HG03066 (cell line): ENCODE results near the gene KCNAB1.
"Not testable (repeated sequence)": the region's sequence is repeated elsewhere in the genome, so short reads cannot be mapped to it uniquely, and the experiment has no call there.

Experiments
- ATAC-seq: cut with Tn5 transposase; IDR thresholded peaks from one replicate; pipeline ENCODE4 v1.9.1; 2021; ENCODE audit warnings: low read depth; ENCODE audit not compliant: unreplicated experiment

KCNAB1 gene

DNA sequence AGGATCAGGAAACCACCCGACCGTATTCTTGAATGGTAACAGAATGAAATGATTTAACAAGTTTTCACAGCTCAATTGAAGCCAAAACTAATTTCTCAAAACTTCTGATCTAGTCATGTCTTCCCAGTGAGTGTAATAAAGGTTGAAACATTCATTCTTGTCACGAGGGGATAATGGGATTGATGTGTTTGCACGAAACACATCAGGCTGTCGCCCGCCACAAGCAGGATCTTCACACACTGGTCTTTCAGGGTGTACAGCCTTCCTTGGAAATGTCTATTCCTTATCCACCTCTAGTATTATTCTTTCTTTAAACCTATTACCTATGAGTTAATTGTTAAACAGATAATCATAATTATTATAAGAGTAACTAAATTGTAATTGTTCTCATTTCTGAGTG, 94.3 kb downstream of the KCNAB1 start:
- no peak for ATAC-seq

DNA sequence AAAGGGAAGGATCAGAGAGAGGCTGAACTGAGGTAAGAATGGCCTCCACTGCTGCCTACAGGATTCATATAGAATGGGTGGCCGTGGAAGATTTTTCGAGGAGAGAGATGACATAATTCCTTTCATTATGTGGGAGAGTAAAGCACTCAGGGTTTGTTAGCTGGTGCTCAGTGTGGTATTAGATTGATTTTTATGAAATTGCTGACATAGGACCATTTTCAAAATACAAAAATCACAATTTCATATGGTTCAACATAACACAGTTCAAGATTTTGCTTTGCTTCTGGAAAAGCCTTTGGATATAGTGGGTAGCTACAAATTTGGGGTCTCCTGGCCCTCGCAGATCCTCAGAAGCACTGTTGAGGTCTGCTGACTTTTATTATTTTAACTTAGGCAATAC, 95.4 kb downstream of the KCNAB1 start:
- no peak for ATAC-seq

DNA sequence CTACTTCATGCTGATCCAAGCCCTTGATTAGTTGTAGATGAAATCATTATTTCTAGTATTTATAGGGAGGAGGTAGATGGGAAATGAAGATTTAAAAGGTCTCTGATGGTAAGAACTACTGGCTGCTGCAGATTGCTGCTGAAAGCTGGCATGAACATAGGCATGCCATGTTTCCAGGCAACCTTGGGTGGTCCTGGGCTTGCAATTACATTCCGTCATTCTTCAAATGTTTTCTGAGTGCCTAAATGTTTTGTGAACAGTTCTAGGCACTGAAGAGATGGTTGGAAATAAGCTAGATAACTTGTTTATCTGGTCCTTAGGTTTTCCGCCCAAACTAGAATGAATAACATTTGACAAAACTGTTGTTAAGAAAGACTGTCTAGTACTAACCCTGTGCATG, 95.8 kb downstream of the KCNAB1 start:
- ATAC-seq = no peak

DNA sequence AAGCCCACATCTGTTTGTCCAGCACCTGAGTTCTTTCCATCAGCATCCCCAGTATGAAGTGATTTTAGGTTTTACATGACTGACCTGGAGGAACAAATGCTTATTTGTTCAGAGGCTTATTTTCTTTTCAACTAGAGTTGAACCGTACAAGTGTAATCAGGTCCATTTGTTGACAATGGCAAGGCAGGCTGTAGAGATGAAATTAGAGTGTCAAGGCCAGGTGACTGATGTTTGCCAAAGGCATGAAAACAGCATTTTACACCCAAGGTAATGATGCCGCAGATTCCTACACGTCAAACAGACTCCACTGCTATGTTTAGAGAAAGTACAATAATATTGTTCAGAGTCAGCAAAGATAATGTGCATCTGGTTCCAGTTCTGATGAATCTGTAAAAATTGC, 96.5 kb downstream of the KCNAB1 start:
- ATAC-seq = no peak

DNA sequence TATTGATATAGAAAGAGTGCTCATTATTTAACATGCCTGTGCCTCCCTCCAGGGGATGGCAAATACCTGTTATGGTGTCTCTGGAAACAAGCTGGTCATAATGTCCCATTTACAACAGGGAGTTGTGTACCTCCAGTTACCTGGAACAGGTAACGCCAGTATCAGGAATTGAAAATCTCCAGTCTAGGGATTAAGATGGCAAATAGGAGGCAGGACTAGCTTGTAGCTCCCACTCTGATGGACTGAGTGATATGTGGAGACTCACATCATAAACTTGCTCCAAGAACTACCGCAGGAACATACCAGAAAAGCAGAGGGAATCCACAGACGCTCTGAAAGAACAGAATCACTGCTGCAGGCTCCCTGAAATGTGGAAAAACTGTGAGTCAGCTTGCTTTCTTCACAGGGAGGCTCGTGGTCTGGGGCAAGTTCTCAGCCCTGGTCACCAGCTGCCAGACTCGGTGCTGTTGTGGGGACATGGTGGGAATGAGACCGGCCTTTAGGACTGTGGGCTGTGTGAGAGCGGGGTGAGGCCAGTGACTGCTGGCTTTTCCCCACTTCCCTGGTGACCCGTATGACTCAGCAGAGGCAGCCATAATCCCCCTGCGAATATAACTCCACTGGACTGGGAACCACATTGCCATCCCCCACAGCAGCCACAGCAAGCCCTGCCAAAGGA, 97.4 kb downstream of the KCNAB1 start:
- no peak for ATAC-seq

DNA sequence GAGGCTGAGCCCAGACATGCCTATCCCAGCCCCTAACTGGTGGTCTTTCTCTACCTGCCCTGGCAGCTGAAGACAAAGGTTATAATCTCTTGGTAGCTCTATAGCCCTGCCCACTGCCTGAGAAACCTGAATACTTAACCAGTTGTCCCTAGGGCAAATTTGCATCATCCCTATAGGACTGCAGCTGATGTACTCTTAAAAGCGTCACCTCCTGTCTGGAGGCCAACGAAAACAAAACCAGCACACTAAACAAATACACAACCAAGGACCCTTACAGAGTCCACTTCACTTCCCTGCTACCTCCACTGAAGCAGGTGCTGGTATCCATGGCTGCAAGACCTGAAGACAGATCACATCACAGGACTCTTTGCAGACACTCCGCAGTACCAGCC, 98.0 kb downstream of the KCNAB1 start:
- no peak for ATAC-seq

DNA sequence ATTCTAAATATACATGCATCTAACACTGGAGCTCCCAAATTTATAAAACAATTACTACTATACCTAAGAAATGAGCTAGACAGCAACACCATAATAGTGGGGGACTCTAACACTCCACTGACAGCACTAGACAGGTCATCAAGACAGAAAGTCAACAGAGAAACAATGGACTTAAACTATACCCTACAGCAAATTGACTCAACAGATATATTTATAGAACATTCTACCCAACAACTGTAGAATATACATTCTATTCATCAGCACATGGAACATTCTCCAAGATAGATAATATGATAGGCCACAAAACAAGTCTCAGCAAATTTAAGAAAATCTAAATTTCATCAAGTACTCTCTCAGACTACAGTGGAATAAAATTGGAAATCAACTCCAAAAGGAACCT, 102.0 kb downstream of the KCNAB1 start:
- not testable (repeated sequence) for ATAC-seq

DNA sequence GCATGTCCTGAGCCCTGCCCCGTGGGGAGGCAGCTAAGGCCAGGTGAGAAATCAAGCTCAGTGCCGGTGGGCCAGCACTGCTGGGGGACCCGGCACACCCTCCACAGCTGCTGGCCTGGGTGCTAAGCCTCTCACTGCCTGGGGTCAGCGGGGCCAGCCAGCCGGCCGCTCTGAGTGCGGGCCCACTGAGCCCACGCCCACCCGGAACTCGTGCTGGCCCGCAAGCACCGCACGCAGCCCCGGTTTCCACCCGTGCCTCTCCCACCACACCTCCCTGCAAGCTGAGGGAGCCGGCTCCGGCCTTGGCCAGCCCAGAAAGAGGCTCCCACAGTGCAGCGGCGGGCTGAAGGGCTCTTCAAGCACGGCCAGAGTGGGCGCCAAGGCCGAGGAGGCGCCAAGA, 103.7 kb downstream of the KCNAB1 start:
- not testable (repeated sequence) for ATAC-seq

DNA sequence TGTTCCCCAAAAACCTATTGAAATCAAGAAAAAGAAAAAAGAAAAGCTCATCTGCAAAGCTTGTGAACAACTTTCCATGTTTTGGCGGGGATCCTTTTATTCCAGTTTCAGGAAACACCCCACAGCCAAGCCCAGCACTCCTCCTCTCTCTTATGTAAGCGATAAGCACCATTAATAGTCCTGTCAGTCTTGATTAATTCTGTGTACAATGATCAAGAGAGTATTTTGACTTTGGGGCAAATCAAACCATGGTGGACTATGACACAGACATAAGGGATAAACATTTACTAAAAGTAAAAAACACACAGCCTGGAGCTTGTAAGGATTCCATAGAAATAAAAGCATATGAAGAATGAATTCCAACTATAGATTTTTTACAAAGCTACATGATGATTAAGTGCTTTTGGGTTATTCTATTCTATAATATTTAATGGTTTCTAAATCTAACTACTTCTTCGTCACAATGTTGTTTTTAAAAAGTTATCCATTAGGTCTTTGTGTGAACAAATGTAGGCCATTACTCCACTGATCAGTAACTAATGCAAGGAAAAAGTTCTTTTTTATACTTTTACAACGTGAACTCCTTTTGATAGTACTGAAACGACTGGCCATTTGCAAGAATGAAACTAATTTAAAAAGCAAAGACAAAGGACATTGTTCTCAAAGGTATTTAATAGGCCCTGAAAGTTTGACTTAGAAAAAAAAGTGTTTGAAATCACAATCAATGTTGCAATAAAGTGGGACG, 106.5 kb downstream of the KCNAB1 start:
- ATAC-seq = no peak

DNA sequence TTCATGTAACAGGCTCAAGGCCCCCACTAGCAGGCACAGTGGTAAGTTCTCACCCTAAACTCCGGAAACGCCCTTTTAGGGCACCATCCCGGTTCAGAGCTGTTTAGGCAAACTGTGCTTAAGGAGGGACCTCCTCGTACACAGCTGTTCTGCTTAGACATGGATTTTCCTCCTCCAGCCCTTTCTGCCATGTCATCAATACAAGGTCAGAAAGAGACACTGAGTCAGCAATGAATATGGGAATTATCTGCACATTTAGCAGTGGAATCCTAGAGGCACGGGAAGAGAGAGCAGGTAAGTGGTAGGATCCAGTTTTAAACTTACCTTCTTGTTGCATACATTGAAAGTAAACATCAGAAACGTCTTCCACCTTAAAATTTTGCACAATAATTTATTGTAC, 107.3 kb downstream of the KCNAB1 start:
- ATAC-seq = no peak

DNA sequence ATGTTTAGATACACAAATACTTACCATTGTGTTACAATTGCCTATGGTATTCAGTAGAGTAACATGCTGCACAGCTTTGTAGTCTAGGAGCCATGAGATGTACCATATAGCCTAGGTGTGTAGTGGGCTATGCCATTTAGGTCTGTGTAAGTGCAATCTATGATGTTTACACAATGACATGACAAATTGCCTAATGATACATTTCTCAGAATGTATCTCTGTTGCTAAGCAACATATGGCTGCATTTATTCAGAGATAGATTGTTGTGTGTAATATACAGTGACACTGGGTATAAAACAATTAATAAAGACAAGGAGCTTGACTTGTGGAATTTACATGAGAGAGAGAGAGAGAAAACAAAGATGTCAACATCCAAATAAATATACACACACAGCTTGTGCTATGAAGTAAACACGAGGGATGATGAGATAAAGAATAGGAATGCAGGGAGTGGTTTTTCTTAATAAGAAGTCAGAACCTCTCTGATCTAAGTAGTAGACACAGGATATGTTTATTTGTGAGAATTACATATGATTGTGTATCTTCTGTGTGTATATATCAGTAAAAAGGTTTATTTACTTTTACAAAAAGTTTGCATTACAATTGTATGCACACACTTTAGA, 110.0 kb downstream of the KCNAB1 start:
- no peak for ATAC-seq

DNA sequence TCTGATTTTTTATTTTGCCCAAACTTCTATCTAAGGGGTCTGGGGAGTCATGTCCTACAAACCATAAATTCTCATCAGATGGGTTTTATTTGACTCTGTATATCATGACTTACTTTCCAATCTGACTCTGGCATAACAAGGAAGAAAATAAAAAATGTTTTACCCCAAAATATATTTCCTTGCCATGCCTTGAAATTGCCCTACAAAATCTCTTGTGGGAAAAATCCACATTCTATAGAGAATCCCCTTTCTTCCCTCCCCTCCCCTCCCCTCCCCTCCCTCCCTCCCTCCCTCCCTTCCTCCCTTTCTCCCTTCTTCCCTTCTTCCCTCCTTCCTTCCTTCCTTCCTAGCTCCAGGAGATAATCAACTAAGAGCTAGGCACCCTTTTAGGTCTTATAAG, 110.8 kb downstream of the KCNAB1 start:
- ATAC-seq = not testable (repeated sequence)

DNA sequence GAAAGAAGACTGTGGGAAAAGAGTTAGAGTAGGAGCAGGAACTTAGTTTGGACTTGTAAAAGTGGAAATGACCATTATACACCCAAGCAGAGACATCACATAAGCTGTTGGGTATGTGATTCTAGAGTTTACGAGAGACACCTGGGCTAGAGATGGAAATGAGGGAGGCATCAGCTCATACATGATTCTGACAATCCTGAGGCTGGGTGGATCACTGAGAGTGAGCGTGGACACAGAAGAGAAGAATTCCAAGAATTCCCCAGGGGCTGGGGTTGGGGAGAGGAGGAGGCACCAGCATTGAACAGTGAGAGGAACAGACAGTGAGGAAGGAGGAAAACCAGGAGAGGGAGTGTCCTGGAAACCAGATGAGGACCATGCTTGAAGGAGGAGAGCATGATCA, 113.5 kb downstream of the KCNAB1 start:
- no peak for ATAC-seq

DNA sequence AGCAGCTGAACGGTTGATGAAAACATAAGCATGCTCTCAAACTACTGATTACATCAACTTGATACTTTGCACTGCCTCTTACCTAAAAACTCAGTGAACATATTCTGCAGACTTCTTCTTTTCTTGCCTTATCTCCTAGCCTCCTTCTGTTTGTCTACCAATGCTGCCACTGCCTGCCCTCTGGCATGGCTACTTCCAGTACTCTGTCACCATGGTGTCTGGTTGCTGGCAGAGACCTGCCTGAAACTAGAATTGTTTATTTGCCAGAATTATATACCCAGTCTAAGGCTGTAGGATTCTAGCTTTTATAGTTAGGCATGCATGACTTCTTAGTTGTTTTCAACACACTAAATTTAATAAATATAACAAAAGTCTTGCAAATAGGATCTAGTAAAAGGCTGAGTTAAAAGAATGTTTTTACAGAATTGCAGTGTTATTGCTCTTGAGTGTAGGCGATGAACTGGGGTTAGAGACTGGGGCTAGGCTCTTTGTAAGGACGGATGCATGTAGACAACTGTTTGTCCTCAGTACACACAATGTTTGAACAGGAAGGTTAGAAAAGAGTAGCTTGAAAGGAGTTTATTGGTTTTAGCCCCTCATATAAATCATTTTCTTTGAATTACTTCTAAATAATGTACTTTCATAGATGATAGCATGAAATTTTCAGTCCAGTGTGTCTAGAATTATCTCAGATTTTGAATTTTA, 116.3 kb downstream of the KCNAB1 start:
- no peak for ATAC-seq

DNA sequence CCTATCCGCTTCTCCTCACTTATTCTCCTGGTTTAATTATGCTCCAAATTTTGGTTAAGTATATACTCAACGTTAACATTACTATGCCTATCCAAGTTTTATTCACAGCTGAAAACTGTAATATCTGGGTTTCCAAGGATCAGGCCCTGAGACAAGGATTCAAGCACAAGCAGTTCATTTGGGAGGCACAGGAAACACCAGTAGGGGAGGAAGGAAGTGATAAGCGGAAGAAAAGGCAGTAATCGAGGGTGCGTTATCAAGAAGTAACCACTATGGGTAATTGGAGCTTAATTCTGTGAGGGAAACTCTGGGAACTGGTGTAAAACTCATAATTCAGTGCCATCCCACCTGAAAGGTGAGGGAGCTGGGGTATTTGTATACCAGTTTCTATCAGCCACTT, 120.3 kb downstream of the KCNAB1 start:
- no peak for ATAC-seq

DNA sequence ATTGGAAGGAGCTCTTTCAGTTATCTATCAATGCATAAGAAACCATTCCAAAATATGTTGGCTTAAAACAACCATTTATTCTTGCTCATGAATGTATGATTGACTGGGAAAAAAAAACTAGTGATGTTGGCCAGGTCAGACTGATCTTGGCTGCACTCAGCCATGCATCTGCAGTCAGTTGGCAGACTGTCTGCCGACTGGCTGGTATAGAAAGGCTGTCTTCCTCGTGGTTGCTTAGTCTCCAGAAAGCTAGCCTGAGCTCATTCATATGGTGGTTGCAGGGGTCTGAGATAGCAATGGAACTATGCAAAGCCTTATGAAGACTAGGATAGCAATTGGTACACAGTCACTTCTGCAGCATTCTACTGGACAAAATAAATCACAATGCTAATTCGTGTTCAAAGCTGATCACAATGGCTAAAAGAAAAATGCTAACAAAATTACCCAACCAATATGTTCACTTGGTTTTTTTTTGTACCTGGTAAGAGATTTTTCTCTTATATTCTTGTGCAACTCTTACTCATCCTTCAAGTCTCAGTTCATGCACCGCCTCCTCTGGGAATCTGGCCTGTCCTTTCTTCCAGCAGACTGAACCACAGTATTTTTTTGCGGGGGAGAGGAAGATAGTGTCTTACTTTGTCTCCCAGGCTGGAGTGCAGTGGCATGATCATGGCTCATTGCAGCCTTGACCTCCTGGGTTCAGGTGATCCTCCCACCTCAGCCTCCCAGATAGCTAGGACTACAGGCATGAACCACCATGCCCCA, 126.8 kb downstream of the KCNAB1 start:
- no peak for ATAC-seq

DNA sequence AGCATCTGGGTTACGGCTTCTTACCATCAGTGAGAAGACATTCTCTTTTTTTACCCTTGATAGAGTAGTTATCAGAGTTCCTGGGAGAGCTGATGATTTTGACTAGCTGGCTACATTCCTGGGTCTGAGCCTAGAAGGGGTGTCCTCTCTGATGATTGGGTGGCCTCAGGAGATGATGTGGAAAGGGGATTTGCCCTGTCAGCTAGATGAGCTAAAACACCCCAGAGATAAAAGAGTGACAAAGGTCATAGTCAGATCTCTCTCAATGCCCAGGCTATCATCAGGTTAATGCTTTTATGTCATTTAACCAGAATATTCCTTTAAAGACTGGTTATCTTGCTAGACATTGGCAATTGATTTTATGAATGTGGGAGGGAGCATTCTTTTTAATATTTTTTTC, 130.2 kb downstream of the KCNAB1 start:
- ATAC-seq = no peak

DNA sequence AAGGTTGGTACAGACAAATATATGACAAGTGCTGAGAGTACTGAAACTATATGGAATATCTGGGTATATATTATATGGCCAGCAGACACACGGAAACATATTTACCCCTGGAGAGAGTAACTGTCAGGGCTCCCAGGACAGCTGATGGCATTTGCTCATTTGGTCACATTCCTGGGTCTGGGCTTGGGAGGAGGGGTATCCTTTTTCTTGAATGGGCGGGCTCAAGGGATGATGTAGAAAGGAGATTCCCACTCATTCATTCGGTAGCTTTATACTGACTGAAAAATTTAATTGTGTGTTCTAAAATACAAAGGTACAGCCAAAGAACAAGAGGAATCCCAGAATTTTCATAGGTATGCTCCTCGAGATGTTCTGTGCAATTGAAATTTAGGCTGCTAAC, 131.0 kb downstream of the KCNAB1 start:
- no peak for ATAC-seq

DNA sequence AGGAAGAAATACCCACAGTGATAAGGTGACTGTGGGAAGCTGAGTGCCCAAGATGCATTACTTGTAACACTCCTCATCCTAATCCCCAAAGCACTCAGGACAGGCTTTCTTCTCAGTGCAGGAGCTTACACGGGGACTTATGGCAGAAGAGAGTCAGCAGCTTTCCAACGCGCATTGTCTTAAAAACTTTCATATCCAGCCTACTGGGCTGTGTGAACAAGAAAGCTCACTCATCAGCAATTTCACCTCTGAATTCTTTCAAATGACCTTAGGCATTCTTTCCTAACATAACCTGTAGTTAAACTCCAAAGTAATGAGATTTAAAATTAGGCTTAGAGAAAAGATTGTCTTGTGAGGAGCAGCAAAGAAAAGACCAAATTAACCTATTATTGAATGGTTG, 132.3 kb downstream of the KCNAB1 start:
- no peak for ATAC-seq

DNA sequence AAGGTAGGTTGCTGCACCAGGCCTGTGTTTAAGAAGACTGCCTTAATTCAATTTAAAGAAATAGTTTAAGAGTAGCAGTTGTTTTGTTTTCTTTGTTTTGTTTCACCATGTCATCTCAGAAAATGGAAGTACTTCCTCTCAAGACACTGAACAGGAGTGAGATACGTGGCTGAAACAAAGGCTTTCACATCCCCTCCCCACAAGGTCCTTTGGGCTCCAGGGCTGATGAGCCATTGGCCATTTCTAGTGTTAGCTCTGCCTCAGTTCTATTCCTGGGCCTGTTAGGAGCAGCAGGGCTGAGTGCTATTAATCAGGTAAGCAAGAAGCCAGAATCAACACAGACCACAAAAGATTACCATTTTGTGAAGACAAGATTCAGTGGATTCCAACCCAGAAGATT, 132.8 kb downstream of the KCNAB1 start:
- peak; percentile 86 for ATAC-seq

DNA sequence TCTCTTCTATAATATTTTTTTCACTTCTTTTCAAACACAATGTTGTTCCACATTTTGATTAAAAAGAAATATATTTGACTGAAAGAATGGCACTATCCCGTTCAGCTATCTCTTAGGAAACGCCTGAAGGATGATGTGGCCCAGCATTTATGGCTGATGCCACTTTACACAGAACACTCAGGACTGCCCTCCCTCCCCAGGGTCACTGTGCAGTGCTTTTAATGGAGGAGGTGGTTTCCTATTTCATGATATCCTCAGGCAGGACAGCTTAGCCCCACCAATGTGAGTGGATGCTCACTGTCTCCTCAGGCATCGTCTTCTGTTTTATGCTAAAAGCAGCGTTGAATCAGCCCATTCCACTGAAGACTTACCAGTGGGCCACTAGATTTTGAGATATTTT, 135.9 kb downstream of the KCNAB1 start:
- no peak for ATAC-seq
